Measurements from ENCODE around the gene ATP9B.

- TF ChIP-seq CTCF (IDR thresholded peaks at IDR 0.05; ENCODE audit: insufficient read depth, low read depth, low read length) (no peak), EZH2 (IDR thresholded peaks at IDR 0.05; ENCODE audit: insufficient read depth, low read length) (peak; percentile 93)
Measured at GRCh38 chr18:79399275-79400081, 330.3 kb downstream of the ATP9B start.

Measured in astrocyte (in vitro differentiated cells and primary cell).